ENCODE measurements around the gene LTA.
A peak's percentile ranks its signal among the peaks of the same experiment; 100 is the strongest.

The LTA gene, protein sequence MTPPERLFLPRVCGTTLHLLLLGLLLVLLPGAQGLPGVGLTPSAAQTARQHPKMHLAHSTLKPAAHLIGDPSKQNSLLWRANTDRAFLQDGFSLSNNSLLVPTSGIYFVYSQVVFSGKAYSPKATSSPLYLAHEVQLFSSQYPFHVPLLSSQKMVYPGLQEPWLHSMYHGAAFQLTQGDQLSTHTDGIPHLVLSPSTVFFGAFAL

DNA sequence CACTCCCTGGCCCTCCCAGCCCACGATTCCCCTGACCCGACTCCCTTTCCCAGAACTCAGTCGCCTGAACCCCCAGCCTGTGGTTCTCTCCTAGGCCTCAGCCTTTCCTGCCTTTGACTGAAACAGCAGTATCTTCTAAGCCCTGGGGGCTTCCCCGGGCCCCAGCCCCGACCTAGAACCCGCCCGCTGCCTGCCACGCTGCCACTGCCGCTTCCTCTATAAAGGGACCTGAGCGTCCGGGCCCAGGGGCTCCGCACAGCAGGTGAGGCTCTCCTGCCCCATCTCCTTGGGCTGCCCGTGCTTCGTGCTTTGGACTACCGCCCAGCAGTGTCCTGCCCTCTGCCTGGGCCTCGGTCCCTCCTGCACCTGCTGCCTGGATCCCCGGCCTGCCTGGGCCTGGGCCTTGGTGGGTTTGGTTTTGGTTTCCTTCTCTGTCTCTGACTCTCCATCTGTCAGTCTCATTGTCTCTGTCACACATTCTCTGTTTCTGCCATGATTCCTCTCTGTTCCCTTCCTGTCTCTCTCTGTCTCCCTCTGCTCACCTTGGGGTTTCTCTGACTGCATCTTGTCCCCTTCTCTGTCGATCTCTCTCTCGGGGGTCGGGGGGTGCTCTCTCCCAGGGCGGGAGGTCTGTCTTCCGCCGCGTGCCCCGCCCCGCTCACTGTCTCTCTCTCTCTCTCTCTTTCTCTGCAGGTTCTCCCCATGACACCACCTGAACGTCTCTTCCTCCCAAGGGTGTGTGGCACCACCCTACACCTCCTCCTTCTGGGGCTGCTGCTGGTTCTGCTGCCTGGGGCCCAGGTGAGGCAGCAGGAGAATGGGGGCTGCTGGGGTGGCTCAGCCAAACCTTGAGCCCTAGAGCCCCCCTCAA is at the start of gene LTA:
LTA (plus strand) TSS at position 249 of the 871 bp plus-strand sequence; CDS start at position 703, 454 bp downstream.
- DNase-seq (ENCODE audit: low read depth in 1 of 2, low spot score in 1 of 2) = peak; percentile 66 to 70

DNA sequence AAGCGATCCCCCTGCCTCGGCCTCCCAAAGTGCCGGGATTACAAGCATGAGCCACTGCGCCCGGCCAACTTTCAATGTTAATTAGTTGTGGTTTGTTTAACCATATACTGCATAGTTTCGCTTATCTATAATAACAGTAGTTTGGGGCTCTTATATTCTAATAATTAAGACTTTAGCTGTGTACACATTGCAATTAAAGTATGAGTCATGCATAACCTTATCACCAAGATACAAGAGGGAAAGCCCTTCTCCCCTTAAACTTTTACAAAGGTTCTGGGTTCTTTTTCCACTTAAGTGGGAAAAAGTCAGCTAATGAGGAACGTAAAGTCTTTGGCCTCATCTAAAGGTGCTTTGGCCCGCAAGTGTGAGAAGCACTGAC is 46.5 kb upstream of the LTA start:
- DNase-seq (ENCODE audit: low read depth in 1 of 2, low spot score in 1 of 2) = no peak

DNA sequence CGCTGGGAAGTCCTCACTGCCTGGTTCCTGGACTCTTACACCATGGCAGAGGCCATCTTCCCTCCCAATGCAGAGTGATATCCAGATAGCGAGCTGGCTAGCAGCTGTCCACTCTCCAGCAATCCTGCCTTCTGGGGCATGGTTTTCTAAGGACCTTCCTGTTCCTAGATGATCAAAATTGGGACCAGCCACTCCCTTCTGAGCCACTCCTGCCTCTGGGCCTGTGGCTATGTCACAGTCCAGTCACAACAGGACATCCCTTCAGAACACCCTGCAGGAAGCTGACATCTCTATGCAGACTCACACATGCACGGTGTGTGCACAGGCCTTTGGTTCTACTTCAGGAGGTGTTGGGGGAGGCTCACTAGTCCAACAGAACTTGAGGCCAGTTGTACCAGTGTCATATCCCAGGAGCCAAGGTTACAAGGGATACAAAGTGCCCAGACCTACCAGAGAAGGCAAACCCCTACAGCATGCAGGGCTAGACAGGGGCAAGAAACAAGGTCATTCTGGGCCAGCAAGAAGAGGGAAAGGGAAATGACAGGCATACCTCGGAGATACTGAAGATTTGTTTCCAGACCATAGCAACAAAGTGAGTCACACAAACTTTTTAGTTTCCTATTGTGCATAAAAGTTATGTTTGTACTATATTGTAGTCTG is 46.0 kb upstream of the LTA start:
- no peak for DNase-seq (ENCODE audit: low read depth in 1 of 2, low spot score in 1 of 2)

DNA sequence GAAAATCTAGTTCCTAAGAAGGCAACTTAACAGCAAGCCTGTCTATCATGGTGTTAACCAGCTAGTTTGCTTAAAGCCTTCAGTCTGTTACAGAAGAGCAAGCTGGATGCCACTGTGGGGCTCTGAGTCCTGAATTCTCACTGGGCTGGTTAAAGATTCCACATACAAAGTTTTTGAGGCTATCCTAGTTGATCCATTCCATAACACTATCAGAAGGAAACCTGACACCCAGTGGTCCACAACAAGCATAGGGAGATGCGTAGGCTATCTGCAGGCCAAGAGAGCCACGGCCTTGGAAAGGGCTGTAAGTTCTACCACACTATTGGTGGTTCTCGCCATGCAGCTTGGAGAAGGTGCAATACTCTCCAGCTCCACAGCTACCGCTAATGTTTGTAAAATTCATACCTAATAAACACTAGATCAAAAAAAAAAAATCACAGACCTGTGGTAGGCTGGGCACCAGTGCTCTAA is 43.7 kb upstream of the LTA start:
- DNase-seq (ENCODE audit: low read depth in 1 of 2, low spot score in 1 of 2) = no peak

DNA sequence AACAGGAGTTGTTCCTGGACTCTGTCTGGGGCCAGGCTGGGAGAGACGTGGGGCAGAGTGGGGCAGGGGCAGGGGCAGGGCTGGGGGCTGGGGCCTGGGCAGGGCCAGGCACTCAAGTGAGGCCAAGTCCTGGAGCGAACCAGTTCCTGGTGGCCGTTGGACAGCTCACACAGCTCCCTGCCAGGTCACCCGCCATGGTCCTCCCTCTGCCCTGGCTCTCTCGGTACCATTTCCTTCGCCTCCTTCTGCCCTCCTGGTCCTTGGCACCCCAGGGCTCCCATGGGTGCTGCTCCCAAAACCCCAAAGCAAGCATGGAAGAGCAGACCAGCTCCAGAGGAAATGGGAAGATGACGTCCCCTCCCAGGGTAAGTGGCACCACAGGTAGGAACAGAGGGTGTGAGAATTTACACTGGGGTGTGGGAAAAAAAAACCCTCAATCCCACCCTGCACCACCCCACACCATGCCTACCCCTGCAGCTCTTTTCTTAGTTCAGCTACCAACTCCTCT is 43.2 kb upstream of the LTA start, which contains the start of gene MCCD1:
MCCD1 (plus strand) TSS at position 142 of the 508 bp plus-strand sequence; CDS start at position 195, 53 bp downstream.
- no peak for DNase-seq (ENCODE audit: low read depth in 1 of 2, low spot score in 1 of 2)

DNA sequence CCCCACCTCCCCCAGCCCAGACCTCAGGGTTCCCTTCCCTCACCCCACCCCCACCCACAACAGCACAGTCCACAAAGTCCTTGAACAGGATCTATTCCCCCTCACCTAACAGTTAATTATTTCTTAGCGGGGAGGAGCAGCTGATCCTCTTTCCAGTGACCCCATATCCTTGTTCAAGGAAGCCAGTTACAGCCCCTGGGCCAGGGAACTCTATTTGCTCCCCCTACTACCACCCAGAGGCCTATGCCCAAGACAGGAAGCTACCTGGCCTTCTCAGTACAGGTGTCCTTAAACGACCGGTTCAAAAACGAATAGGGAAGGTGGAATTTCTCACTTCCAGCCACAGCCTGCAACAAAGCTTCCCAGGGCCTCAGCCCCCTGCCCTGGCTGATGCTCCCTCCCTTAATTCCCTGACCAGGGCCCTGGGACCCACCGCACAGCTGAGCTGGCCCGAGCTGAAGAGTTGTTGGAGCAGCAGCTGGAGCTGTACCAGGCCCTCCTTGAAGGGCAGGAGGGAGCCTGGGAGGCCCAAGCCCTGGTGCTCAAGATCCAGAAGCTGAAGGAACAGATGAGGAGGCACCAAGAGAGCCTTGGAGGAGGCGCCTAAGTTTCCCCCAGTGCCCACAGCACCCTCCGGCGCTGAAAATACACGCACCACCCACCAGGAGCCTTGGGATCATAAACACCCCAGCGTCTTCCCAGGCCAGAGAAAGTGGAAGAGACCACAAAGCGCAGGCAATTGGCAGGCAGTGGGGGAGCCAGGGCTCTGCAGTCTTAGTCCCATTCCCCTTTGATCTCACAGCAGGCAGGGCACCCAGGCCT is 42.5 kb upstream of the LTA start:
- no peak for DNase-seq (ENCODE audit: low read depth in 1 of 2, low spot score in 1 of 2)

DNA sequence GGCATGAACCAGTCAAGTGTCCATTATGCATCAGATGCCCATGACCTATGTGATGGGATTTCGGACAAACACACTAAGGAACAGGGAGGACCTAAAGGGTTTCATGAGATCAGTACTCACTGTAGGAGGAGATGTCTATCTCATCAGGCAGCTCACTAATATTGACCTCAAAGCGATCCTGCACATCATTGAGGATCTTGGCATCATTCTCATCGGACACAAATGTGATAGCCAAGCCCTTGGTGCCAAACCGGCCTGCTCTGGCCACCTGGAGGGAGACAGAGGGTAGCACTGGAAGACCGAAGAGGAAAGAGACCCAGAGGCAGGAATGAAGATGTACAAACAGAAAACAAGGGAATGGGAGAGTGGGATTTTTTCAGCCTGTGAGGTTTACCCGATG is 41.4 kb upstream of the LTA start:
- DNase-seq (ENCODE audit: low read depth in 1 of 2, low spot score in 1 of 2) = no peak

DNA sequence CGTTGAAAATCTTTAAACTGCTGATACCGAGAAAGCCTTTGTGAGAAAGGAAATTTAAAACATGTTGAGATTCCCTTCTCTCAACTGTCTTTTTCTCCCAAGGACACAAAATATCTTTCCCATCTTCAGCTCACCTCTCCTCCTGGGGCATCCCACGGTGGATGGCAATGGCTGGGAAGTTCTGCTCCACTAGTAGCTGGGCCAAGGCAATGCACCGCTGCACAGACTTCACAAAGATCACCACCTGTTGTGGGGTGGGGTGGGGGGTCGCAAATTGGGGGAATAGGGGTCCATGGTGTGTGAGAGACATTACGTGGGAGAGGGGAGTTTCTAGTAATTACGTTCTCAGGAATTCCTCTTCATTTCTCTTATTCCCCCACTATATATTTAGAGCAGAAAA is 40.9 kb upstream of the LTA start:
- DNase-seq (ENCODE audit: low read depth in 1 of 2, low spot score in 1 of 2) = no peak

DNA sequence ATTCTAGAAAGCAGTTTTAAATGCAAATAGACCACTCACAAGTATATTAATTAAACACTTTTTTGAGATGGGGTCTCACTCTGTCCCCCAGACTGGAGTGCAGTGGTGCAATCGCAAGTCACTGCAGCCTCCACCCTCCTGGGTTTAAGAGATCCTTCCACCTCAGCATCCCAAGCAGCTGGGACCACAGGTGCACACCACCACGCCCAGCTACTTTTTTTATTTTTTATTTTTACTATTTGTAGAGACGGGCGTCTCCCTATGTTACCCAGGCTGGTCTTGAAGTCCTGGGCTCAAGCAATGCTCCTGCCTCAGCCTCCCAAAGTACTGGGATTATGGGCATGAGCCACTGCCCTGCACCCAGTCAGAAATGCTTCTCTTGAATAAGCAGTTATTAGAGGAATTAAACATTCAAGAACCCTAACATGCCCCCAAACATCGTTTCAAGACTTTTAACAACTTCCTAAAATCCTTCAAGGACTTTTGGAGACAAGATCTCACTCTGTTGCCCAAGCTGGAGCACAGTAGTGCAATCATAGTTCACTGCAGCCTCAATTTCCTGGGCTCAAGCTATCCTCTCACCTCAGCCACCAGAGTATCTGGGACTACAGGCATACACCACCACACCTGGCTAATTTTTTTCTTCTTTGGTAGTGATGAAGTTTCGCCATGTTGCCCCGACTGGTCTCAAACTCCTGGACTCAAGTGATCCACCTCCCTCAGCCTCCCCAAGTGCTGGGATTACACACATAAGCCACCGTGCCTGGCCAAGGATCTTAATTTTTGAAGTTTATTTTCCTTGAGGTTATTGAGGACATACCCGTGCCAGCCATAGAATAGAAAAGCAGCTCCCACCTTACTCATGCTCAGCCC is 40.1 kb upstream of the LTA start:
- no peak for DNase-seq (ENCODE audit: low read depth in 1 of 2, low spot score in 1 of 2)

DNA sequence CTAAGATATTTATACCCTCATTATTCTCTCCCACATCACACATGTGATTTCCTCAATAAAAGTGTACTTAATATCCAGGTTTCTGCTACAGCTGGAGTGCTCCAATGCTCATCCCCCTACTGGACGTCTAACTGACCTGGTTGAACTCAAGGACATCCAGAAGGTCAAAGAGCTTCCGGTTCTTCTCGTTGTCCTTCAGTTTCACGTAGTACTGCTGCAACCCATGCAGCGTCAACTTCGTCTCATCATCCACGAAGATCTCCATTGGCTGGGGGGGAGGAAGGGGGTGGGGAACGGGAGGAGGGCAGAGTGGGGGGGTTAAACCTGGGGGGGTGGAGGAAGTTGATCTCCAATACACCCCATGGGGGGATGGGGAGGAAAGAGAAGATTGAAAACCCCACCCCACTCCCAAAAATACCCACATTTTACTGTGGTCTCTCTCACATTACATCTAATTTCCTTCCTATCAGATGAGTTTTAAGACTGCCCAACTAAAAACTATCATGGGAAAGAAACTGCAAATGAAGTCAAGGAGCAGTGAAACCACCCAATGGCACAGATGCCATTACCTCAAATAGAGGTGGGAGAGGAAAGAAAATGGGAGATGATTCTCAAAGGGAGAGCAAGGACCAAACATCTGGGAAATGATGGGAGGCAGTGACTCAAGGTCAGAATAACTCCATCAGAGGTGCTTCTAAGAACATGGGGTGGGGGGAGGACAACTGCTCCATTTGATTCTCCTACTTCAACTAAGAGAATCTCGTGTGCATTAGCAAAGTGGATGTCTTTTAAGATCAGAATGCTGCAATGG is 39.2 kb upstream of the LTA start:
- DNase-seq (ENCODE audit: low read depth in 1 of 2, low spot score in 1 of 2) = no peak

DNA sequence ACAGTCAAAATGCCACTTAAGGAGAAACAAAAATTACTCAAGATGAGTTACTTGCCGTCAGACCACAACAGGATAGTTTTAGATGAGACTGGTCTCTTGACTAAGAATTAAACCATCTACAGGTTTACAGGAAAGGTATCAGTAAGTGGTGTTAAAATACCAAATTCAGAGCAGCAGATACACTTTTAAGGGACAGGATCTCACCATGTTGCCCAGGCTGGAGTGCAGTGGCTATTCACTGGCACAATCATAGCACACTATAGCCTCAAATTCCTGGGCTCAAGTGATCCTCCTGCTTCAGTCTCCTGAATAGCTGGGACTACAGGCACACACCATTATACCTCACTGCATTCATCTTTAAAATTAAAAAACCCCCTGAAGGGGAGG is 38.6 kb upstream of the LTA start:
- no peak for DNase-seq (ENCODE audit: low read depth in 1 of 2, low spot score in 1 of 2)

DNA sequence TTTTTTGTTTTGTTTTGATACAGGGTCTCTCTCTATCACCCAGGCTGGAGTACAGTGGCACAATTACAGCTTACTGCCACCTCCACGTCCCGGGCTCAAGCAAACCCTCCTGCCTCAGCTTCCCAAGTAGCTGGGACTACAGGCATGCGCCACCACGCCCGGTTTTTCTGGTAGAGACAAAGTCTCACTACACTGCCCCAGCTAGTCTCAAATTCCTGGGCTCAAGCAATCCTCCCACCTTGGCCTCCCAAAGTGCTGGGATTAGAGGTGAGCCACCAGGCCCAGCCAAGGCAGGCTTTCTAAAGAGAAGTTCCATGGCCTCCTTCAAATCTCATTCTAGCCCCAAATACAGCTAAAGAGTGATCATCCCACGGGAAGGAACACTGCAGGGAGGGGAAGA is 38.1 kb upstream of the LTA start:
- DNase-seq (ENCODE audit: low read depth in 1 of 2, low spot score in 1 of 2) = no peak

DNA sequence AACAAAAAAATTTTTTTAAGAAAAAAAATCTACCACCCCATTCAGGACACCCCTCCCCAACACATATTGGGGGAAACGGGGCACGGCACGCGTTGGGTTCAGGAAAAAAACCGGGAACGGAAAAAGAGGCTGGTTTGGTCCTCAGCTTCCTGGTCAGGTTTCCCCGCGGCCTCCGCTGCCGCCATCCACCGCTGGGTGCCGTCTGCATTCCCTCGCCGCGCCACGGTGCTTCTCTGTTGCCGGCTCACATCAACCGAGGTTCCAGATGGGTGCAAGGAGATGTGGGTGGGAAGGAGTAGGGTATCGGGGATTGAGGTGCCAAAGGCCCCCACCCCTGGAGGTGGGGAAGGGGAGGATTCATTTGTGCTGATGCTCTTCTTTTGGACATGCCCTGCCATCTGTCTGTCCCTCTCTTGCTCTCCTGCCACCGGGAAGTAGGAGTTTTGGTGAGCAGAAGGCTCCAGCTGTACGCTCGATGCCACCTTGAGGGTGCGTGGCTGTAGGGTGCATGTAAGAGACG is 37.5 kb upstream of the LTA start:
- no peak for DNase-seq (ENCODE audit: low read depth in 1 of 2, low spot score in 1 of 2)

DNA sequence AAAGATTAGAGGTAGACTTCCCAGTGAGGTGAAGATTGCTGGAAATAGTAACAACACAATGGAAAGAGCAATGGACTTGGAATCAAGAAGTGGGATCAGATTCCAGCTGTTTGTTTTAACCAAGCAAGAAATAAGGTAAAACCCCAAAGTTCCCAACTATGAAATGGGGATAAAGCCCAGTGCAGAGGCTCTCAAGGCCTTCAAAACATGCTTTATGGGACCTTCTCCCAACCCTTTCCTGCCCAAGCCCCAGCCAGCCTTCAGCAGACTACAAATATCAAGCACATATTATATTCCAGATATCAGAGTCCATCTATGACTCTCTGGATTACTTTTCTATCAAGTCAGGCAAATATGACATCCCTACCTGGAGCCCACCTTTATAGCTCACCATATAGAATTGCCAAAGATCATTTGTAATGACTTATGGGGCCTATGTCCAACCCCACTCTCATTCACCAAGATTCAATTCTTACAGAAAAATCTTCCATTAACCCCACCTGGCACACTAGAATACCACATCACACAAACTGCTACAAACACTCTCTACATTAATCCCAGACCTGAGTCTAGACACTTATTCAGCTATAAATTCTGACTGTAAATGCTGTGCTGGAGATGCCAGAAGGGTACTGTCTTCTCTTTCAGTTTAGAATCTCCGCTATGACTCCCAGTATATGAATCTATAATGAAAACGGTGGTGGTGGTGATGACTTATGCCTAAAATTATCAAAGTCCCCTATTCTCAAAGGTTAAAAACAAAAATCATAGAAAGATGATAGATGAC is 36.4 kb upstream of the LTA start:
- DNase-seq (ENCODE audit: low read depth in 1 of 2, low spot score in 1 of 2) = no peak

DNA sequence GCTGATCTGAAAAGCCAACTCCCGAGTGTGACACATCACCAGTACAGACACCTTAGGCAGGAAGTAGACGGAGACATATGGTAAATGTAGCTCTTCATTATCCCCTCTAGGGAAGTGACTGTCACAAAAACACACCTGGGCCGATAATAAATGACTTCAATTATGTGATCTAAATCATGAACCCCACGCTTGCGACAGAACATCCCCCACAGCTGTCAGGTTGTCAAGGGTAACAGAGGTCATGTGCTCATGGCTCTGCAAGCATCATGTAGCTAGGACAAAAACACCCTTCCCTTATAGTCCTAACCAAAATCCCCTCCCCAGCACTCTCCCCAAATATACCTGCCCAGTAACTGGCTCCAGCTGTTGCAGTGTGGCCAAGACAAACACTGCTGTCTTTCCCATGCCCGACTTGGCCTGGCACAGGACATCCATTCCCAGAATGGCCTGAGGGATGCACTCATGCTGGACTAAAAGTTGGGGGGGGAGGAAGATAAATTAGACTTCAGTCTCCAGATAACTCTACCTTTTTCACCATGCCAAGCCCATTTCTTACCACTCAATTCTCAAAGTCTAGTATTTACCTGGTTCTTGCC is 33.2 kb upstream of the LTA start:
- DNase-seq (ENCODE audit: low read depth in 1 of 2, low spot score in 1 of 2) = no peak

DNA sequence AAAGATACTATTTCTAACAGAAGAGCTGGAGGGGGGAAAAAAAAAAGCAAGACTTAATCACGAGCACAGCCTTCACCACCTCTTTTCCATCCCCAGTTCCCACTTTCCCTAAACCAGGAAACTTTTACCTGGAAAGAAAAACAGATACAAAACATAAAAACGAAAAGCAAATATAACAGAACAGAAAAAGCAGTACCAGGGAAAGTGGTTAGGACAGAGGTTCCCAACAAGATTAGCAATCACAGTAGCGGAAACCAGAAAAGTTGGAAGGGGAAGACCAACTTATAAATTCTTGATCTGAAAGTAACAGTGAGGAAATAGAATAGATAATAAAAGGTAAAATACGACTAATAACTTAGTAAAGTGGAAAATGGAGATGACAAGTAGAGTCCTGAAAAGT is 31.4 kb upstream of the LTA start:
- DNase-seq (ENCODE audit: low read depth in 1 of 2, low spot score in 1 of 2) = no peak

DNA sequence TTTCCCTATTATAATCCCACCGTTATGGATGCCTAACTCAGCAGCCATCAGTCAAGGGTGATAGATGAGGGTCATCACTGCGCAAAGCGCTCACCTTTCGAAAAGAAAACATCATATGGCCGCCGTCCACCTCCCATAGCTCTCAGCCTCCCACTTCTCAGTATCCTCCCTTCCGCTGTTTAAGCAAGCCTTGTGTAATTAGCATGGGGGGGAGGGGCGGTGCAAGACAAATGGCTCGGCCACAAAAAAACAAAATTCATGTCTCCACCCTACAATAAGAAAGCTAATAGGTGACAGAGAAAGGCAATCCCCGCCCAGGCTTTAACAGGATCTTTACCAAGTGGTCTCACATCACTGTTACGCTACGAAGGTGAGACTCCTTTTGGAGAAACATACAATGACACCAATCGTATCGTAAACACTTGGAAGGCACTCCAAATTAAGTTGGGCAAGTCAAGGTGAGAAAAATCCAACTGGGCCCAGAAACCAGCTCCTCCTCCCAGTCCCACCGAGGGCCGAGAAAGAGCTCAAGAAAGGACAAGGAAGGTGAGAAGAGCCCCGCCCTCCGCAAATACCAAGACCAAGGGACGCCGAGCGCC is 30.9 kb upstream of the LTA start:
- peak in 1 of 2 donors; percentile 49 for DNase-seq (ENCODE audit: low read depth in 1 of 2, low spot score in 1 of 2)
